NCI-H226 (cell line): Measurements from ENCODE around the gene CHAT.
"Not testable (repeated sequence)": the region's sequence is repeated elsewhere in the genome, so short reads cannot be mapped to it uniquely, and the experiment has no call there.

Experiments used
- DNase-seq: peaks from one replicate; pipeline ENCODE4 v3.0.0-alpha.2; 2015

CHAT gene

DNA sequence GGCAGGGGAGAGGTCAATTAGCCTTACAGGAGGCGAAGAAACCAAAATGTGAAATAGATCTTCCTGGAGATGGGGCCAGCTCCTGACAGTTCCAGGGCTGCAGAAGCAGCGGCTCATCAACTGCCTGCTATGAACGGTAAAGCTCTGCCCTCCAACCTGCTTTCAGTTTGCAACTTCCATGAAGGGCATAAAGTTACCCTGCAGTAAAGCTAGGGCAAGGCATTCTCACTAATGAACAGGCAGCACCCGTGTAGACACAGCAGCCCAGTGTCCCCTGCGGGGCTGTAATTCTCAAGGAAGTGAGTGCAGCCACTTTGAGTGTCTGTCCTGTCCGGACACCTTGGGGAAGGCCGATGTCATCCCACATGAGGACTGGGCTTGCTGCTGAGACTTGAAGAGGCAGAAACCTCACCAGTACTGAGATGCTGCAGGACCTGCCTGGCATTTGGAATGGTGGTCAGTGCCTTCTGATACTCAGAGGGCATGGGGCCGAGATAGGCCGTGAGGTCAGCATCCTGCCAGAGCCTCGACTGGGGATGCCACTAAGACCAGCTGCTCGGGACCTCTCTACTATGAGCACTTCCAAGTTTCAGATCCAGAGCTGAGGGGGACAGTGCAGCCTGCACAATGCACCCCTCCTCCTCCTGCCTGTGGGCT, 39.6 kb downstream of the CHAT start:
- no peak for DNase-seq

DNA sequence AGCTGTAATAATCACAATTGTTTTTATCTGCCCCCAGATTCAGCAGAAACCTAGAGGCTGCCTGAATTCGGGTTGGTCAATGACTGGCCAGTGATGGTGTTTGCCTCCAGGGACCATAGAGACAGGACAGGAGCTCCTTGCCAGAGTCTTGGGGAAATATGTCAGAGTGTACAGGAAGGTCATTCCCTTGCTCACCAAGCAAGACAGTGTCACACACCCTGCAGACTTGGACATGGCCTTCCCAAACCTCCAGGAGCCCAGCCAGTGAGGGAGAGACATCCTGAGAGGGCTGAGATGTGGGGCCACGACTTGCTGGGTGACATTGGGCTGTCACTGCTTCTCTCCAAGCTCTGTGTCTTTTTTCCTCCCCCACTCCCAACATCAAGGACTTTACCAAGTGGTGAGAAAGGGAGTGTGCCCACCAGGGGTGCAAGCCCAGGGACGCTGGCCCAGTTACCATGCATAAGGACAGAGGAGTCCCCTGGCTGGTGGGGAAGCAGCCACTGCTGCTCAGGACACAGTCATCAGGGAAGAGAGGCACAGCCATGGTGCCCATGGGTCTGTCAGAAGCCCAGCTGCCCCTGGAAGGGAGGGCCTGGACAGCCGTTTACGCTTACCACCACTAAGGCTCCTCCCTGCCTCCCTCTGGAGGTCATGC, 40.3 kb downstream of the CHAT start:
- DNase-seq: no peak

DNA sequence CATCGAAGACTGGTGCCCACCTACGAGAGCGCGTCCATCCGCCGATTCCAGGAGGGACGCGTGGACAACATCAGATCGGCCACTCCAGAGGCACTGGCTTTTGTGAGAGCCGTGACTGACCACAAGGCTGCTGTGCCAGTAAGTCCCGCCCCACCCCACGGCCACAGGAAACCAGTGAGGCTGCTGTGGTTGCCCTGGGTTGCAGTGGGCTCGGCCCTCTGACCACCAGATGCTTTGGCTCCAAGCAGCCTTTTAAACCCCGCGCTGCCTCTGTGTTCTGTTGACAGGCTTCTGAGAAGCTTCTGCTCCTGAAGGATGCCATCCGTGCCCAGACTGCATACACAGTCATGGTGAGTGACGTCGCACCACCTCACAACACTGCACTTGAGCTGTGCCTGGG, 41.3 kb downstream of the CHAT start:
- DNase-seq: no peak

DNA sequence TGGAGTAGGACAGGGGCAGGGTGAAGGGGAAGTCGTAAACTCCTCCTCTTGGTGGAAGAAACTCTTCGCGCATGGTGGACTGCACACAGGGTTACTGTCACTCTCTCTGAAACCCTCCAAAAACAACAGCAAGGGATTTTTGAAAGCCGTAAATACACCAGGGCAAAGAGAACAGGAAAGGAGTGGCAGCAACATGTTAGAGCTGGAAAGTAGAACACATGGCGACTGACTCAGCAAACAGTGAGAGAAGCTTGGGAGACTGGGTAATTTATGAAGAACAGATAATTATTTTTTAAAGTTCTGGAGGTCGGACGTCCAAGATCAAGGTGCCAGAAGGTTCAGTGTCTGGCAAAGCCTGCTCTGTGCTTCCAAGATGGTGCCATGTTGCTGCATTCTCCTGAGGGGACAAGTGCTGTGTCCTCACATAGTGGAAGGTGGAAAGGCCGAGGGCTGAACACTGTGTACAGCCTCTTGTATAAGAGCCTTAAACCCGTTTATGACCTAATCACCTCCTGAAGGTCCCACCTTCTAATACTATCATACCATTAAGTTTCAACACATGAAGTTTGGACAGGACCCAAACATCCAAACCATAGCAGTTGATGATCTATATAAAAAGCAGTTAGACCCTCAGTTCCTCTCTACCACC, 43.1 kb downstream of the CHAT start:
- DNase-seq: no peak

DNA sequence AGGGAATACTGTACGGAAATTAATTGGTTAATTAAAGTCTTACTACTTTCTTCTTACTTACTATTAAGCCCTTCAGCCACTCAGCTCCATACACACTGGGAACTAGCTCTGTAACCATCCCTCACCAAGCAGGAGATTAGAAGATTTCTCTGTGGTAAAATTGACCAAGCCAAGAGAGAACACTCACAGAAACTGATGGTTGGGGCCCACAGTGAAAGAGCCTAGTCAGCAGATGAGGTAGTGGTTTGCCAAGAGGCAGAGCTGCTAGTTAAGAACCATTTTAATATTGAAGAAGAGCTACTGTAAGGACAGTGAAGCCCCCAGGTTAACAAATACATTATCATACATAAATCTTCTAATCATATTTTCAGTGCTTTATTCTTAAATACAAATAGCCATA, 43.8 kb downstream of the CHAT start:
- DNase-seq: no peak

DNA sequence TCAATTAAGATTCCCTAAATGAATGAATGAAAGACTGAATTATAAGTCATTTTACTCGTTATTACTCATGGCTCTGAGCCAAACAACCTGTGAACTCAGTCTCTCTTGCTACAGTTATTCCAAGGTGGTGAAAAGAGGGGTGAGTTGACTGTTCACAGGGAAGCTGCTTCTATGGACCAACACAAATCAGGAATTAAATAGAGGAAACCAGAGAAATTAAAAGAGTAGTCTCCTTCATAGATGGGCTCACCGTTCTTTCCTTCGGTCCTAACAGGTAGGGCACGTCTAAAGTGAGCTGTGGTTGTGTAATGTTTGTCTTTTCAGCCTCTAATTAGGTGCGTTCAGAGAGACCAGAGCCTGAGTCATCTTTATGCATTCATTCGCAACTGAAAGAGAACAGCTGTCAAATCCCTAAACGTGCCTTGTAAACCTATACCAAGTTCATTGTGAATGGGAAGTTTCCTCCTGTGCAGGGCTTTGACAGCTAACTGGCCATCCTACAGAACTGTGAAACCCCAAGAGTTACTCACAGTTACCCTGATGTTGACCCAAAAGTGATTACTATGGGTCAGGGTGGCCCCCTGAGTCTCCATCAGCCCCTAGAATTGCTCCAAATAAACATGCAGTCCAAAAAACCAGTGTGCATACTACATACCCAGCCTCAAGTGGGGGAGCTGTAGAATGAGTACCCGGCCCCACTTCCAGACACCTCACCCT, 47.5 kb downstream of the CHAT start:
- DNase-seq: no peak

DNA sequence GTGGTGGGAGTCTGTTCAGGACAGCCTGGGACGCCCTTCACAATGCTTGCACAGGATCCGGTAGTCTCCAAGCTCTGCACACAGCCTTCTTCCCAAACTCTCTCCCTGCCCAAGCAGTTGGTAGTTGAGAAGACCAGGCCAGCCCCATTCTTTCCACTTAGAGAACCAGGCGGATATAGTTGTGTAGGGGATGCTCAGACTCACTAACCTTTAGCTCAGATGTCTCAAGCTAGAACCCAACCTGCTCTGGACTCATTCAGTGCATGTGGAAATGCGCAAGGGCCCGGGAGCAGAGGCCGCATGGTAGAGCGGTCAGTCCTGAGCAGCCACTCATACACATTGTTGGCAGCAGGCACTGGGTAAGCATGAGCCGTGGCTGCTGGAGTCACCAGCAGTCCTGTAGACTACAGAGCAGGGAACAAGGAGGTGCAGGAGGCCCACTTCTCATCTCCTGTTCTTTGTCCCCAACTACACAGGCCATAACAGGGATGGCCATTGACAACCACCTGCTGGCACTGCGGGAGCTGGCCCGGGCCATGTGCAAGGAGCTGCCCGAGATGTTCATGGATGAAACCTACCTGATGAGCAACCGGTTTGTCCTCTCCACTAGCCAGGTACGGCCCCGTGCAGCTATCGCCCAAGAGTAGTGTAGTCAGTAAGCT, 48.5 kb downstream of the CHAT start:
- no peak for DNase-seq

DNA sequence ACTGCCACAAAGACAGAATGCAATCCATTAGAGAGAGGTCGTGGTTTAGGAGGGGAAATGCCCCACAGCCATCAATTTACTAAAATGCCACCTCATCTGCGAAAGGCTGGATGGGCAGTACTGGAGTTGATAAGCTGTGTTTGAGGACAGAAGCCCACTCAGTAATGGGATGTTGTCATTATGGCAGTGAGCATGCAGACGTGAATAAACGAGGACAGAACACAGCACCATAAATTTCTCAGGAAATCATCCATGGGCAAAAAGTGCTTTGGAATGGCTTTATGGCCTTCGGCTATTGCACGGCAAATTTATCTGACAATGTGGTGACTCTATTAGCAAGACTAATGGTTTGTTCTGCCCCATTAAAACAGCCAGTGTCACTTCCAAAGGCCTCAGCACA, 49.8 kb downstream of the CHAT start:
- no peak for DNase-seq

DNA sequence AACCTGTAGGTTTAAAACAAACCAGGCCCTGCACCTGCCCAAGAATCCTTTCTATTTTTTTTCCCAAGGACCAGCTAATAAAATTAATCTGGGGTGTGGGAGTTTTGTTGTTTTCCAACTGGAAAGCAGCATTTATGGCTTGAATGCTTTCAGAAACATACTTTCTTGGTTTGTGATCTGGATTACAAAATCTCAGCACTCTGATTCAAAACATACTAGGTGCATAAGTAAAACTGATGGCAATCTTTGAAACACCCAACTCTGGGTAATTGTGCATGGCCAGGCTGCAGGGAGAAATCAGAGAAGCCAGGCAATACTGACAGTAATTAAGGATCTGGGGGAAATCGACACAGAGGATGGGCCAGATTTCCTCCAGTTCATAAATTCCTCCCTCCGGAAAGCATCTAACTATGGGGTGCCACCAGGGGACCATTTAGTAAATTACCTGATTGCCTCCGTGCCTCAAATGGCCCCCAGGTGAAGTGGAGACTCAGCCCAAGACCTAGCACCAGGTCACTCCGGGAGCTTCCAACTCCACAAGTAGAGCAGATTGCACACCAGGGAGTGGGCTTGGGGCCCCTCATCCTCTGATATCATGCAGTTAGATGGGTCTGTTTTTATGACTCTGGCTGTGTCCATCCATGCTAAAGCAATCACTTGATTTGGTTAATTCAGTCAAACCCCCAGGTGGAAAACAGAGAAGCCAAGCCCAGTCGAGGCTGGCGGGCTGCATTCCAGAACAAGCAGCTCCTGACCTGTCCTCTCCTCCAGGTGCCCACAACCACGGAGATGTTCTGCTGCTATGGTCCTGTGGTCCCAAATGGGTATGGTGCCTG, 50.4 kb downstream of the CHAT start:
- DNase-seq: no peak

DNA sequence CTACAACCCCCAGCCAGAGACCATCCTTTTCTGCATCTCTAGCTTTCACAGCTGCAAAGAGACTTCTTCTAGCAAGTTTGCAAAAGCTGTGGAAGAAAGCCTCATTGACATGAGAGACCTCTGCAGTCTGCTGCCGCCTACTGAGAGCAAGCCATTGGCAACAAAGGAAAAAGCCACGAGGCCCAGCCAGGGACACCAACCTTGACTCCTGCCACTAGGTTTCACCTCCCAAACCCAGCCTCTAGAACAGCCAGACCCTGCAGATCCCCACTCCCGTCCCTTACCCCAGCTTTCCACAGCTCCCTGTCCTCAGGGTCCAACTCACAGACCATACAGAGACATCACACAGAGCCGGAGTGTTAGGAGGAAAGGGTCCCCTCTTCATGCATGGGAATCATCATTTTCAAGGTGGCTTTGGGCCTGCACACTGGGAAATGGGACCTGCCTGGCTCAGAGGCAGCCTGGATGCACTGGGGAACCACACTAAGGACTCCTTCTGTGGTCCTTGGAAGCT, 51.1 kb downstream of the CHAT start:
- DNase-seq: no peak

DNA sequence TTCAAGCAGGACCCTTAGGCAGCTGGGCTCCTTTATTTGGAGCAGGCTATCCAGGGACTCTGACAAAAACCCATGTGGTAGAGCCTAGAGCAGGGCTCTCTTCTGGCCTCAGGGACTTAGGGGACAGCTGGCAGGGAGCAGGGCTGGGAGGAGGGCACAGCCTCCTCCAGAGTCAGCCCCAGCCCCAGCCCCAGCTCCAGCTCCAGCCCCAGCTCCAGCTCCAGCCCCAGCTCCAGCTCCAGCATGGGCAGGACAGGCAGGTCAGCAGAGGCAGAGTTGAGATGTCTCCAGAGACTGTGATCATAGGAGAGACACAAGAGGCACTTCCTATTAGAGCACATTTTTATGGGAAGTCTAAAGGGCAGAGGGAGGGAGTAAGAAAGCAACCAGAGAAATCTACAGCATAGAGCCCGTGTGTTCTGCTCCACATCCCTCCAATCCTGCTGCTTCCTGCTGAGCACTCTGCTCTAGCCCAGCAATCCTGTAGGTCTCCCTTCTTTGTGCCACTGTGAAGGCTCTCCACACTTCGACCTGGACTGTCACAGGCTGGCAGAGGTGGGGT, 52.3 kb downstream of the CHAT start:
- DNase-seq: no peak

DNA sequence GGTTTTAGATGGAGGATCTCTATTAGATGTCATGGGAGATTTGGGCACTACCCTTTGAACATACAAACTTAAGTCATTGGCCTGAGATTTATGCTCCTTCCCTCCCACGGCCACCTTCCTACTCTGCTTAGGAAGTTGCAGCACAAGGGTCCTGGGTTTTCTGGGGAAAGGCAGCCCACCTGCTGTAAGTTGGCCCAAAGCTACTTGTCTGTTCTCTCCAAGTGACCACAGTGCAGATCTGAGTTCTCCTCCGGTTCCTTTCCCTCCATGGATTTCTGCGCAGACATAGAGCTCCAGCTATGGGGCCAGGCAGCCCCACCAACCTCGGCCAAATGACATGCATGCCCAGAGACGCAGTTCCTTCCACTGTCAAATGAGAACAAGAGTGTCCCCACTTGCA, 52.8 kb downstream of the CHAT start:
- DNase-seq: no peak

DNA sequence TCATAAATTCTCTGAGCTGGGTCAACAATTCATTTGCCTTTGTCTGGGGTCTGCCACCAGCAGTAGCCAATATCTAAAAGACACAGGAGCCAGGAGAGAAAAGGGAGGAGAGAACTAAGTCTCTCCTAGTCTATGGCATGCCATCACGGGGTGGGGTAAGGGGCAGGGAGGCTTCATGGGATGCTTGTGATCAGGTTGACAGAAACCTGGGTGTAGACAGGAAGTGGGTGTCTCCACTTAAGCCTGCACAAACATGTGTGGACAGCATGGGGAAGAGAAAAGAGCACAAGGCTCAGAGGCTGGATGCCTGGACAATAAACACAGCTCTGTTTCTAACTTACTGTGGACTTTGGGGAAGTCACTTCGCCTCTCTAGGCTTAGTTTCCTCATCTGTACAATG, 54.2 kb downstream of the CHAT start:
- no peak for DNase-seq

DNA sequence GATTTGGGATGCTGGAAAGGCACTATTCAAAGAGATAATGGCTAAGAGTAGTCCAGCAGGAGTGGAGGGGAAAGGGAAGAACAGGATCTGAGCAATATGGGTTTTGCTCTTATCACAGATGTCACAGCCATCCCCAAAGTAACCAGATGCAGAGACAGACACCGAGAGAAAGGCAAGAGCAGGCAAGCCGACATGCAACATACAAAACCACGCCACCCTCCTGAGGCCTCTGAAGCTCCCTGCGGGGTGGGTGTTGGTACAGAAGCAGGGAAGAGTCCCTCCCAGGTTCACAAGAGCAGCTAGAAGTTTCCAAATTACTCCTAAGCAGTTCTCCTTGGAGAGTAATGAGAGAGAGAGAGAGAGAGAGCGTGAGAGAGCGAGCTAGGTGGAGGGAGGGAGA, 54.8 kb downstream of the CHAT start:
- no peak for DNase-seq

DNA sequence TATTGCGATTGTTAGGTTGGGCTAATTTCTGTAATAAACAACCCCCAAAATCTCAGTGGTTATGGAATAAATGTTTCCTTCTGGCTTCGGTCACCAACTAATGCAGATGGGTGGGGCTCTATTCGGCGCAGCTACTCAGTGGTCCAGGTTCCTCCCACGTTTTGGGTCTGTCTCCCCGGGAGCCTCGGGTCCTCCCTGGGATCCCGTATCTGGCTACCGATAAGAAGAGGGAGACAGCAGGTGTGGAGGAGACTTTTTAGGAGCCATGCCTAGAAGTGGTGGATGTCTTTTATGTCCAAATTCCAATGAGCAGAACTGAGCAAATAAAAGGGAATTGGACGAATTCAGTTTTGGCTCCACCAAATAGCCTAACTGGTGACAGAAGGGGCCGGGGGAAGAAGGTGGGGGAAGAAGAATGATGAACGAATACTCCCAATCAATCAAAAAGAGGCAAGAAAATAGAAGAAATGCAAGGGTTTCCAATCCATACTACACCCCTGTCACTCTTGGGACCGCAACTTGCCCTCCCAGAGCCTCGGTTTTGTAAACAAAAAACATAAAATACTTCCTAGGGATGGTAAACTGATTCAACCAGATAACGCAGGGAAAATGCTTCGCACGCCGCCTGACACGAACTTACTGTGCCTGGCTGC, 65.1 kb downstream of the CHAT start:
- no peak for DNase-seq

DNA sequence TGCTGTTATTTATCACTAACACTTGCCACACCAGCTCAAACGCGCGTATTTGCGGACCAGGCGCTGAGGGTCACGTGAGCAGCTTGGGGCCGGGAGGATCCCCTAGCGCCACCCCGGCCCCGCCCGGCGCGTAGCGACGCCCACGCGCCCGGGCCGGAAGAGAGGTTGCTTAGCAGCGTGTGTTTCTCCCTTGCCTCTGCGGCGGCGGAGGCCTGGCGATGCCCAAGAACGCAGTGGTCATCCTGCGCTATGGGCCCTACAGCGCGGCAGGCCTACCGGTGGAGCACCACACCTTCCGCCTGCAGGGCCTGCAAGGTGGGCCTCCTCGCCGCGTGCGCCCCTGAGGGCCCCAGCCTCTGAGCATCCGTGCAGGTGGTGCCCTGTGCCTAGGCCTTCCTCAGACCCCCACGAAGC, 65.7 kb downstream of the CHAT start, which contains the start of gene C10orf53:
C10orf53 (plus strand) TSS at position 172 of the 414 bp plus-strand sequence; CDS start at position 219, 47 bp downstream.
- no peak for DNase-seq

DNA sequence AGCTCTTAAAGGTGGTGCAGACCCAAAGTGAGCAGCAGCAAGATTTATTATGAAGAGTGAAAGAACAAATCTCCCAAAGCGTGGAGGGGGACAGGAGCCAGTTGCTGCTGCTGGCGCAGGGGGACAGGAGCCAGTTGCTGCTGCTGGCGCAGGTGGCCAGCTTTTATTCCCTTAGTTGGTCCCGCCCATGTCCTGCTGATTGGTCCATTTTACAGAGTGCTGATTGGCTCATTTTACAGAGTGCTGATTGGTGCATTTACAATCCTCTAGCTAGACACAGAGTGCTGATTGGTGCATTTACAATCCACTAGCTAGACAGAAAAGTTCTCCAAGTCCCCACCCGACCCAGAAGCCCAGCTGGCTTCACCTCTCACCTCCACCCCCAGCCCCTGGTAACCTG, 68.6 kb downstream of the CHAT start:
- not testable (repeated sequence) for DNase-seq

DNA sequence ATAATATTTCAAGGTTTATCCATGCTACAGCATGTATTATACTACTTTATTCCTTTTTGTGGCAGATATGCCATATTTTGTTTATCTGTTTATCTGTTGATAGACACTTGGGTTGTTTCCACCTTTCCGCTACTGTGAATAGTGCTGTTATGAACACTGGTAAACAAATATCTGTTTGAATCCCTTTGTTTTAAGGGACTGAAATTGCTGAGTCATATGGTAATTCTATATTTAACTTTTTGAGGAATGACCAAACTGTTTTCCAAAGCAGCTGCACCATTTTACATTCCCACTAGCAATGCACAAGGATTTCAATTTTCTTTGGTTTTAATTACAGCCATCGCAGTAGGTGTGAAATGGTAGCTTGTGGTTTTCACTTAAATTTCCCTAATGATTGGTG, 69.0 kb downstream of the CHAT start:
- no peak for DNase-seq

DNA sequence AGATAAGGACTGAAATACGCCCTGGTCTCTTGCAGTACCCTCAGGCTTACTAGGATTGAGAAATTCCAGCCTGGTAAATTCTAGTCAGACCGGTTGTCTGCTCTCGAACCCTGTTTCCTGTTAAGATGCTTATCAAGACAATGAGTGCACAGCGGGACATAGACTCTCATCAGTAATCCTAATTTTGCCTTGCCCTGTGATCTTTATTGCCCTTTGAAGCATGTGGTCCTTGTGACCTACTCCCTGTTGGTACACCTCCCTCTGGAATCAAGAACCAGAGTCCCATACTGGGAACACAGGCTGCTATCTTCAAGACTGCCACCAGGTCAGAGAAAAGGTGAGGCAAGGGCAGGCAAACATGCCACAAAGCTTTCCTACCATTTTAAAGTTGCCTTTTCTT, 72.8 kb downstream of the CHAT start:
- DNase-seq: no peak

DNA sequence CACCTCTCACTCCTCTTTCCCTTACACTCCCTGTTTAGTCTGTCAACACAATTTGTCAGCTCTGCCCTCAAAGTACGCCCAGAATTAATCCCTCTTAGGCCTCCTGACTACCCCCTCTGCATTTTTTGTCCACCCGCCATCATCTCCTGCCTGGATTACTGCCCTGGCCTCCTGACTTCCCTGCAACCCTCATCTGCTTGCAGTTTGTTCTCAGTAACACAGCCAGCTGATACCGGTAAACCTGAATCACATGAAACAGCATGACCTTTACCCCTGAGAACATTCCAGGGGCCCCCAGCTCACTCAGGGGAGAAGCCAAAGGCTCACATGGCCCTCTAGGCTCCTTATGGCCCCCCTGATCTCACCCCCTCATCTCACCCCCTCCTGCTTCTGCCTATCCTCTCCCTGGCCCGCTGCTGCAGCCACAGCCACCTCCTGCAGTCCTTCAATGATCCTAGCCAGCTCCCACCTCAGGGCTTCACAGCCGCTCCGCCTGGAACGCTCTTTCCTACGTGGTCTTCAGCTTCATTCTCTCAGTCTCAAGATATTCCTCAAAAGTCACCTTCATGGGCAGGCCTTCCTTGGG, 74.5 kb downstream of the CHAT start:
- DNase-seq: no peak

DNA sequence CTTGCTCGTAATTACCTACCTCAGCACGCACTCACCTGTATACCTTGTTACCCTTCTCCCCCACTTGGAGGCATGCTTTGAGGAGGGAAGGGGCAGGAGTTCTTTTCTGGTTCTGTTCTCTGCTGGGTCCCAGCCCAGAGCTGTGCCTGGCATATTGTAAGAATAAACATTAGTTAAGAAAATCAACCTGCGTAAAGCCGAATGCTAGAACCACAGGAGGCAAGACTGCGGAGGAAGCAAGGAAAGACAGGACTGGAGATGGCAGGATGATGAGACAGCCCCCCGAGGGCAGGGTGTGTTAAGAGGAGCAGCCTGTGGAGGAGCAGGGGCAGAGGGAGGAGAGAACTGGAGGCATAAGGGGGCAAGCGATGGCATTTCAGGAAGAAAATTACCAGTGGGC, 75.1 kb downstream of the CHAT start:
- no peak for DNase-seq
